Suprapubic skin (tissue), 3 donors: ENCODE data around the gene B4GAT1.

Source experiments
- CTCF ChIP-seq, 2 donors: fragments of 200-600 bp in 1 of 2; fragments of 450-650 bp in 1 of 2; sonication (generic) in 1 of 2; IDR thresholded peaks; one replicate each; pipeline ENCODE4 v1.5.1; 2016 to 2019; ENCODE audit warnings: antibody characterized with exemption in 2 of 2, mild to moderate bottlenecking in 1 of 2, moderate library complexity in 1 of 2
- POLR2A ChIP-seq, 2 donors: fragments of 450-650 bp; IDR thresholded peaks; one replicate each; pipeline ENCODE4 v1.6.1; 2017; ENCODE audit warnings: antibody characterized with exemption in 2 of 2, mild to moderate bottlenecking in 2 of 2, moderate library complexity in 2 of 2

- TF ChIP-seq POLR2A (IDR thresholded peaks at IDR 0.05), result no peak
- no peak for TF ChIP-seq CTCF (IDR thresholded peaks at IDR 0.05)
Observed at GRCh38 chr11:66315921-66316811, 31.3 kb downstream of the B4GAT1 start.
